K562 (cell line): ENCODE results near the gene ELOVL1. TPM values are rescaled to one million over a fixed set of nuclear protein-coding genes. Genes with fewer than 3 reads are reported as not detected.

Source experiments
- ATAC-seq: fragments of 200-7000 bp; cut with Tn5 transposase; 3 replicates; pipeline ENCODE4 v1.9.1; 2020; ENCODE audit warnings: moderate library complexity
- BruUV-seq: library from RNA; stranded (reverse); fragments of 400-500 nt; replicated peaks from 2 replicates; lab custom pipeline; 2021; lab: Mats Ljungman, UMichigan
- CTCF ChIA-PET: fragments of 300-600 bp; formaldehyde crosslinking; extraction: SDS; loops from one replicate; lab custom pipeline; 2021; ENCODE audit warnings: low intra/inter-chr PET ratio; lab: Yijun Ruan, JAX
- POLR2A ChIA-PET: fragments of 300-600, 350-650 bp; sonication (Branson Sonifier 250); formaldehyde crosslinking; extraction: SDS; loops from one replicate; lab custom pipeline; 2021; ENCODE audit warnings: antibody characterized with exemption, inconsistent platforms; lab: Yijun Ruan, JAX
- DNase-seq, 4 experiments: peaks; one replicate each; pipeline versions ENCODE4 v3.0.0 to v3.0.0-alpha.2; 2011 to 2018; ENCODE audit warnings: low spot score in 3 of 4, mixed read lengths in 3 of 4; ENCODE audit errors: extremely low read depth in 1 of 4
- FAIRE-seq: peaks from 2 replicates; lab custom pipeline; 2011; peaks lifted over from hg19 to GRCh38; lab: Jason Lieb, UNC
- H2AFZ ChIP-seq: 2 replicates; pipeline ENCODE4 v1.6.0; 2011; ENCODE audit warnings: low read depth, low read length, control low read depth, inconsistent platforms
- H3K27ac ChIP-seq: fragments of 200-600 bp; 3 replicates; pipeline ENCODE4 v1.8.0; 2011; ENCODE audit warnings: low read depth, mild to moderate bottlenecking, control low read depth, inconsistent platforms, low read length, moderate library complexity, mixed read lengths; ENCODE audit errors: extremely low read depth
- H3K27me3 ChIP-seq, 2 experiments: fragments of 300-600 bp in 1 of 2; 2 replicates in 1 of 2; 3 replicates in 1 of 2; pipeline versions ENCODE4 v1.6.0 to v1.8.0; 2011; ENCODE audit warnings: inconsistent platforms in 2 of 2, low read length in 2 of 2, mild to moderate bottlenecking in 1 of 2, mixed read lengths in 1 of 2, moderate library complexity in 1 of 2; ENCODE audit not compliant: control insufficient read depth in 2 of 2, insufficient read depth in 2 of 2
- H3K36me3 ChIP-seq: fragments of 300-600 bp; 3 replicates; pipeline ENCODE4 v1.8.0; 2011; ENCODE audit warnings: mild to moderate bottlenecking, low read length, inconsistent platforms; ENCODE audit not compliant: control insufficient read depth, insufficient read depth
- H3K4me1 ChIP-seq, 2 experiments: fragments of 200-600 bp in 1 of 2; replicated peaks in 1 of 2; 2 replicates in 1 of 2; 3 replicates in 1 of 2; pipeline versions ENCODE4 v1.5.1 to v1.8.0; 2011; ENCODE audit warnings: inconsistent platforms in 2 of 2, low read length in 2 of 2, mild to moderate bottlenecking in 1 of 2, mixed read lengths in 1 of 2, moderate library complexity in 1 of 2; ENCODE audit not compliant: control insufficient read depth in 2 of 2, insufficient read depth in 2 of 2
- H3K4me2 ChIP-seq: 2 replicates; pipeline ENCODE4 v1.6.1; 2011; ENCODE audit warnings: low read length, control low read depth, inconsistent platforms, mixed read lengths; ENCODE audit not compliant: insufficient read depth
- H3K4me3 ChIP-seq: fragments of 200-600 bp; sonication (generic), shearing (Covaris generic); 2 replicates; pipeline ENCODE4 v1.5.1; 2016; ENCODE audit warnings: control low read depth, inconsistent platforms
- H3K79me2 ChIP-seq: fragments of 200-600 bp; 3 replicates; pipeline ENCODE4 v1.8.0; 2011; ENCODE audit warnings: low read length, inconsistent platforms; ENCODE audit not compliant: control insufficient read depth, insufficient read depth
- H3K9ac ChIP-seq, 2 experiments: 2 replicates each; pipeline versions ENCODE4 v1.6.0 to v1.6.1; 2011; ENCODE audit warnings: low read depth in 2 of 2, low read length in 2 of 2, control low read depth in 1 of 2, inconsistent platforms in 1 of 2, mild to moderate bottlenecking in 1 of 2, mixed read lengths in 1 of 2; ENCODE audit not compliant: insufficient read depth in 1 of 2
- H3K9me1 ChIP-seq: one replicate; pipeline ENCODE4 v1.6.0; 2011; ENCODE audit warnings: inconsistent platforms, mild to moderate bottlenecking, low read length, moderate library complexity; ENCODE audit not compliant: control insufficient read depth, insufficient read depth
- H3K9me3 ChIP-seq: replicated peaks from 2 replicates; pipeline ENCODE4 v1.5.1; 2011; ENCODE audit warnings: low read depth, low read length, inconsistent platforms; ENCODE audit not compliant: control insufficient read depth, insufficient read depth
- H4K20me1 ChIP-seq: replicated peaks from 2 replicates; pipeline ENCODE4 v1.6.1; 2011; ENCODE audit warnings: low read length, inconsistent platforms, mixed read lengths; ENCODE audit not compliant: control insufficient read depth, insufficient read depth
- PTBP1 ChIP-seq: fragments of 200-400 bp; formaldehyde crosslinking; IDR thresholded peaks from 2 replicates; pipeline ENCODE4 v1.6.1; 2017; ENCODE audit warnings: low read depth, low read length
- YY1 ChIP-seq, 3 experiments: IDR thresholded peaks; 2 replicates each; pipeline ENCODE4 v1.6.1; 2011; ENCODE audit warnings: low read length in 2 of 3, mild to moderate bottlenecking in 2 of 3, moderate library complexity in 2 of 3, borderline replicate concordance in 1 of 3, control low read depth in 1 of 3, low read depth in 1 of 3; ENCODE audit not compliant: insufficient read depth in 3 of 3, insufficient replicate concordance in 2 of 3, control insufficient read depth in 1 of 3, insufficient read length in 1 of 3; ENCODE audit errors: extremely low read depth in 1 of 3
- whole genome bisulfite sequencing: fragments of 100-300 bp; shearing (Covaris generic); methylation state at CpG from one replicate; pipeline ENCODE4 v1.1.6; 2016; ENCODE audit warnings: low coverage, mixed read lengths; ENCODE audit not compliant: insufficient coverage; ENCODE audit errors: missing lambda C conversion rate; 5-methylcytosine and 5-hydroxymethylcytosine counted together
- in situ Hi-C: fragments of 300-500 bp; cut with MboI; formaldehyde crosslinking; loops from 4 replicates; pipeline ENCODE4 v1.15.0; 2018; ENCODE audit warnings: inconsistent platforms, mixed read lengths
- intact Hi-C: fragments of 100-400 bp; cut with micrococcal nuclease; formaldehyde crosslinking; loops from 2 replicates; pipeline ENCODE4 v1.14.2; 2022
- polyA plus RNA-seq, 8 experiments: library from polyadenylated mRNA; depleted of rRNA in 4 of 8; stranded (reverse) in 5 of 8; unstranded in 3 of 8; fragments of >200 nt; fragmentation: Nextera tagmentation in 2 of 8; fragmentation: Illumina TruSeq in 1 of 8; extraction: Ambion mirVana in 2 of 8; extraction: Trizol in 1 of 8; gene quantifications; 2 replicates each; pipeline versions ENCODE4 v1.2.1 to v1.2.3, GENCODE V29; 2011 to 2014; ENCODE audit warnings: inconsistent platforms in 1 of 8, missing spikeins in 1 of 8
- total RNA-seq, 7 experiments: library from RNA; depleted of rRNA in 6 of 7; stranded (reverse); fragments of >200 nt in 6 of 7; fragmentation: Illumina TruSeq in 2 of 7; extraction: Trizol in 2 of 7; gene quantifications; 2 replicates each; pipeline versions ENCODE4 v1.2.1 to v1.2.3, GENCODE V29; 2011 to 2021; ENCODE audit warnings: low replicate concordance in 1 of 7
- TF ChIP-seq, protein P1 (sequence below): fragments of 450-650 bp; formaldehyde crosslinking; IDR thresholded peaks from 2 replicates; pipeline ENCODE4 v1.4.0; 2022; ENCODE audit warnings: missing genetic modification characterization
- TF ChIP-seq, protein P2 (sequence below): fragments of 450-650 bp; IDR thresholded peaks from 2 replicates; pipeline ENCODE4 v1.6.1; 2016

Gene ELOVL1
- total and polyA plus RNA-seq, 9 of the 15 experiments (the other 6 are each of a cell fraction or from before 2014, with no cell fraction given), result 51.0 to 157 (median 70.3) TPM

DNA sequence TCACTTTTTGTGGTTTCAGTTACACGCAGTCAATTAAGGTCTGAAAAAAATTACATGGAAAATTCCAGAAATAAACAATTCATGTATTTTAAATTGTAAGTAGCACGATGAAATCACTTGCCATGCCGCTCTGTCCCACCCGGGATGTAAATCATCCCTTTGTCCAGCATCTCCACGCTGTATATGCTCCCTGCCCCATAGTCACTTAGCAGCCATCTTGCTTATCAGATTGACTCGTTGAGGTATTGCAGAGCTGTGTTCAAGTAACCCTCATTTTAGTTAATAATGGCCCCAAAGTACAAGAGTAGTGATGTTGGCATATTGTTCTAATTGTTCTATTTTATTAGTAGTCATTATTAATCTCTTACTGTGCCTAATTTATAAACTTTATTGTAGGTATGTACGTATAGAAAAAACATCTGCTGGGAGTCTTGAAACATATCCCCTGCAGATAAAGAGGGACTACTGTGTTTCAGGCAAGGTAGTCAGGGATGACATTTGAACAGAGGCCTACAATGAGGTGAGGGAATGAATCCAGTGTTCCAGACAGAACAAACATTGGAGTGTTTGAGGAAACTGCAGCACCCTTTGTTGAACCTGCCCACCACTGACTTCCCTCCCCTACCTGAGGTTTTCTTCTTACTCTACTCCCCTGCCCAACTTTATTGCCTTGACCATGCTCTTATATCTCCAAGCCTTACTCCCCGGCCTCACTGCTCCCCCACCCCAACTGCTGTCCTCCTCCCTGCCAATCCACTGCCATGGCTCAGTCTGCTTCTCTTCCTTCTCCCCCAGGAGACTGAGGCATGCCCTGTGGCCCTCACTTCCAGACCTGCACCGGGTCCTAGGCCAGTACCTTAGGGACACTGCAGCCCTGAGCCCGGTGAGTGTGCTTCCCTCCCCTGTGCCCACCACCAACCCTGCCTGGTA, 16.1 kb downstream of the ELOVL1 start:
- Histone ChIP-seq H3K9me3 (no peaks in the 10 kb centered on the region), H3K27ac (no peak overlapping the region), H2AFZ (peak overlapping the region; percentile 32; the same call in 1 of the 2 replicates), H3K79me2 (no peaks in the 10 kb centered on the region), H3K9ac (peak overlapping the region in 1 of 2 experiments; percentile 46; a peak in 1 of 4 replicates), H3K36me3 (no peaks in the 10 kb centered on the region), H3K4me2 (no peak overlapping the region), H4K20me1 (no peaks in the 10 kb centered on the region), H3K27me3 (no peaks in the 10 kb centered on the region), H3K4me1 (peaks cover 0 to 13% of the 10 kb centered on the region in 2 experiments; a peak in 3 of 5 replicates), H3K4me3 (no peak overlapping the region), H3K9me1 (no peaks in the 10 kb centered on the region)
- in situ Hi-C loops (no loop called here), intact Hi-C loops (no loop called here)
- DNase-seq (no peak), FAIRE-seq (no peak), ATAC-seq (peak; percentile 54)
- WGBS, result 34% methylated on average over 10 of the region's 10 CpGs
- TF ChIP-seq, protein P1, sequence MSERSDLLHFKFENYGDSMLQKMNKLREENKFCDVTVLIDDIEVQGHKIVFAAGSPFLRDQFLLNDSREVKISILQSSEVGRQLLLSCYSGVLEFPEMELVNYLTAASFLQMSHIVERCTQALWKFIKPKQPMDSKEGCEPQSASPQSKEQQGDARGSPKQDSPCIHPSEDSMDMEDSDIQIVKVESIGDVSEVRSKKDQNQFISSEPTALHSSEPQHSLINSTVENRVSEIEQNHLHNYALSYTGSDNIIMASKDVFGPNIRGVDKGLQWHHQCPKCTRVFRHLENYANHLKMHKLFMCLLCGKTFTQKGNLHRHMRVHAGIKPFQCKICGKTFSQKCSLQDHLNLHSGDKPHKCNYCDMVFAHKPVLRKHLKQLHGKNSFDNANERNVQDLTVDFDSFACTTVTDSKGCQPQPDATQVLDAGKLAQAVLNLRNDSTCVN (CRISPR knock-in tag), result 0 out of 2 replicates have a peak, but pooled peaks have one; percentile 32
- TF ChIP-seq YY1 (IDR thresholded peaks at IDR 0.05; ENCODE audit: borderline replicate concordance in 1 of 3, control insufficient read depth in 1 of 3, extremely low read depth in 1 of 3, insufficient read depth in 3 of 3, insufficient read length in 1 of 3, insufficient replicate concordance in 2 of 3, low read depth in 1 of 3, low read length in 2 of 3) (peak in 1 of 3 experiments; percentile 56), PTBP1 (no peak)
- TF ChIP-seq, protein P2, sequence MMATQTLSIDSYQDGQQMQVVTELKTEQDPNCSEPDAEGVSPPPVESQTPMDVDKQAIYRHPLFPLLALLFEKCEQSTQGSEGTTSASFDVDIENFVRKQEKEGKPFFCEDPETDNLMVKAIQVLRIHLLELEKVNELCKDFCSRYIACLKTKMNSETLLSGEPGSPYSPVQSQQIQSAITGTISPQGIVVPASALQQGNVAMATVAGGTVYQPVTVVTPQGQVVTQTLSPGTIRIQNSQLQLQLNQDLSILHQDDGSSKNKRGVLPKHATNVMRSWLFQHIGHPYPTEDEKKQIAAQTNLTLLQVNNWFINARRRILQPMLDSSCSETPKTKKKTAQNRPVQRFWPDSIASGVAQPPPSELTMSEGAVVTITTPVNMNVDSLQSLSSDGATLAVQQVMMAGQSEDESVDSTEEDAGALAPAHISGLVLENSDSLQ, result peak; percentile 22; the same call in 1 of the 2 replicates
- BruUV-seq, result no TSS peak
- POLR2A ChIA-PET, result interaction anchor here (1.0 to 1.2 kb wide), 2 partner anchors 9 to 12 kb away, joined by 4 read pairs; no protein-coding TSS in a partner anchor
- CTCF ChIA-PET, result no interaction called here
